Kidney tubule cell (primary cell): ENCODE data around the gene GEMIN7.

Source experiments
- DNase-seq: peaks from one replicate; pipeline ENCODE4 v3.0.0-alpha.2; 2018; ENCODE audit warnings: low spot score

Gene GEMIN7

GRCh38 chr19:45090034-45090433, 11.0 kb downstream of the GEMIN7 start:
- DNase-seq: no peak

GRCh38 chr19:45090606-45091005, 11.5 kb downstream of the GEMIN7 start:
- DNase-seq: no peak

GRCh38 chr19:45091031-45091923, 12.2 kb downstream of the GEMIN7 start:
- DNase-seq: peak; percentile 99

- peak; percentile 98 for DNase-seq
Measured at GRCh38 chr19:45092747-45093678, 14.0 kb downstream of the GEMIN7 start, which contains the start of gene PPP1R37. Gene PPP1R37 (plus strand): TSS chr19:45093179. CDS start chr19:45093326, 147 bp downstream.

- DNase-seq: no peak
Measured at GRCh38 chr19:45094137-45094536, 15.1 kb downstream of the GEMIN7 start.

GRCh38 chr19:45094707-45095106, 15.6 kb downstream of the GEMIN7 start:
- DNase-seq: no peak

- DNase-seq: no peak
Measured at GRCh38 chr19:45095496-45096413, 16.7 kb downstream of the GEMIN7 start.

GRCh38 chr19:45096700-45097099, 17.6 kb downstream of the GEMIN7 start:
- DNase-seq: no peak

- DNase-seq: no peak
Measured at GRCh38 chr19:45097450-45097775, 18.4 kb downstream of the GEMIN7 start.

- DNase-seq: peak; percentile 94
Measured at GRCh38 chr19:45097776-45098520, 18.9 kb downstream of the GEMIN7 start.

- DNase-seq: no peak
Measured at GRCh38 chr19:45098521-45099466, 19.7 kb downstream of the GEMIN7 start.

- peak; percentile 77 for DNase-seq
Measured at GRCh38 chr19:45099467-45100191, 20.6 kb downstream of the GEMIN7 start.

- DNase-seq: peak; percentile 65
Measured at GRCh38 chr19:45100201-45100600, 21.1 kb downstream of the GEMIN7 start.

- DNase-seq: peak; percentile 82
Measured at GRCh38 chr19:45100846-45101252, 21.8 kb downstream of the GEMIN7 start.

- DNase-seq: no peak
Measured at GRCh38 chr19:45101806-45102205, 22.7 kb downstream of the GEMIN7 start.

- DNase-seq: no peak
Measured at GRCh38 chr19:45102481-45102880, 23.4 kb downstream of the GEMIN7 start.

GRCh38 chr19:45103156-45103507, 24.1 kb downstream of the GEMIN7 start:
- no peak for DNase-seq

- DNase-seq: peak; percentile 76
Measured at GRCh38 chr19:45103508-45104319, 24.7 kb downstream of the GEMIN7 start.
